Activated CD4-positive, alpha-beta T cell treated with anti-CD3 and anti-CD28 coated beads, Interleukin-2, Interleukin-4, amounts not matched to agents 100 ng/mL and 50 ng/mL, durations not matched to agents 16 hours and 8 hours (primary cell): Measurements from ENCODE around the gene KLHL26.
A peak's percentile ranks its signal among the peaks of the same experiment; 100 is the strongest.

Experiments used
- DNase-seq: peaks from one replicate; pipeline ENCODE4 v3.0.0-alpha.2; 2020; ENCODE audit warnings: low spot score

The KLHL26 gene

DNA sequence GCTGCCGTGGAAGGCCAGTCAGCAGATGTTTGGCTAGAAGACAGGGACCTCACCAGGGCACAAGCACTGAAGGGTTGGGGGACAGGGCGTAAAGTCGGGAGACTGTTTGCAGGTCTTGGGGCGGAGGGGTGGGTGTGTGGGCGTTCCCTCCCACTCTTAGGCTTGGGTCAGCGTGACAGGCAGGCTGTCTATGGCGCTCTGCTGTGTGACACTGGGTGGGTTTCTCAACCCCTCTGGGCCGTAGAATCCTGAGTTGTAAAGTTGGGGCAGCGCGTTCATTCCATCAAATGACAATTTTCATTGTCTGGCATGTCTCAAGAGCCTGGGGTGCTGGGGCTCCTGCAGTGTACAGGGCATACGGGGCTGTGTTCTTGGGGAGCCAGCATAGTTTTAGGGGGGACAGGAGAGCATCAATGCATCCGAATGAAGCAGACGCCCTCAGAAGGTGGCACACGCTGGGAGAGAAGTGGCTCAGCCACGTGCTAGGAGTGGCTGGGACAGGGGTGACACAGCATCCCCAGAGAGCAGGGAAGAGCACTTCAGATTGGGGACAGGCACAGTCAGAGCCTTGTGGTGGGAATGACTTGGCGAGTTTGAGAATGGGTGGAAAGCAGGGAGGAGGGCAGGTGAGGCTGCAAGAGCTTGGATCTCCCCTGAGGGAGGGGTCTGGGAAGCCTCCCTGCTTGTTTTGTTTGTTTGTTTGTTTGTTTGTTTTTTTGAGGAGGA, 51.1 kb downstream of the KLHL26 start:
- no peak for DNase-seq

DNA sequence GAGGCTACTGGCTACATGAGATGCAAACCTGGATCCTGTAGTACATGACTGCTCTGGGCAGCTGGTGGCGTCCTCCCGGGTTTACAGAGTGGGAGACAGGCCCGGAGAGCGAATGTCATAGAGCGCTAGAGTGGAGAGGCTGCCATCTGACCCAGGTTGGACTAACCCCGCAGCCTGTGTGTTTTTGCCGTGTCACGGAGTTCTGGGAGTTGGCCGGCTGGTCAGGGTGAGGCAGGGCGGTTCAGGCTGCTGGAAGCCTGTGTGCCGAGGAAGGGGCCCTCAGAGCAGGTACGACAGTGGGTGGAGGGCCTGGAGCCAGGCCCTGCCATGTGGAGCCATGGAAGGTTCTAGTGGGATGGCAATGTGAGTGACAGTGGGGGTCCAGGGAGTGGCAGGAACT, 59.2 kb downstream of the KLHL26 start:
- no peak for DNase-seq

DNA sequence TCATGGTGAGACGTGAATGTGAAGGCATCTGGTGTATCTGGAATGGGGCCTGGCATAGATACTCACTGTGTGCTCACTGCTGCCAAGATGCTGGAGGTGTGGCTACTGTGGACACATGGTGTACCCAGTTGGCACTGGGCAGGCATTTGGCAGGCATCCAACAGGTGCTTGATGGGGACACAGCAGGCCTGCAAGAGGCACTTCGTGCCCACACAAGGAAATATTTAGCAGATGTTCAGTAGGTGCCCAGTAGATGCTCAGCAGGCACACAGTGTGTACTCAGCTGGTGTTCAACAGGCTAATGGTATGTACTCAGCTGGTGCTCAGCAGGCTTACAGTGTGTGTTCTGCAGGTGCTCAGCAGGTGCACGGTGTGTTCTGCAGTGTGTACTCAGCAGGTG, 60.9 kb downstream of the KLHL26 start:
- DNase-seq = no peak

- DNase-seq = no peak
Observed at GRCh38 chr19:18698321-18699167, 61.7 kb downstream of the KLHL26 start.

- no peak for DNase-seq
Observed at GRCh38 chr19:18699403-18700054, 62.7 kb downstream of the KLHL26 start.

DNA sequence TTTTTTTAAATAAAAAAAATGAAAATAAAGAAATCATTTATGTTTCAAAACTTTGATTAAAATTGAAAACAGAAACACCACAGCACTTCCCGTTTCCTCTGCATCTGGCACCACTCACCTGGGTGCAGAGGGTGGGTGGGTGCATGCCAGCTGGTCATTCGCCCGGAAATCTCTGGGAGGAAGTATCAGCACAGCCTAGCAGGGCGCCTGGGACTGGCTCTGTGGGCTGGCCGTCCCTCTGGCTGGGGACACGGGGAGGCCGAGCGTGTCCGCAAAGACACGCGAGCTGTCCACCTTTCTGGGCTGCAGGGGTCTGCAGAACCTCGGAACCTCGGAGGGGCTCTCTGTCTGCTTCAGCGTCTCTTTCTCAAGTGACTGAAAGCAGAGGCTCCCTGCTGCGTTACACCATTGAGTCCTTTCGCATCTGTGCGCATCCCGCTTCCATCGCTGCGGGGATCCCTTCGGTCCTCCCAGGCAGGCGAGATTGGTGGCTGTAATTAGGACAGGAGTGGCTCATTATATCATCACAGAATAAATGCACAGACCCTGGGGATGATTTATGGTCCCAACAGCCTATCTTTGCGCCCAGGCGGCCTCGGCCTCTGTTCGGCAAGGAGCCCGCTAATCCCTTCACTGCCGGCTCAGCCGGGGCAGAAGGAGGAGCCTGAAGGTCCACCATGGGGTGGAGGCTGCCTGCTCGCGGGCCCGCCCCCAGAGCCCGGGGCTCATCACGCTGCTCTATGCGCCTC, 63.8 kb downstream of the KLHL26 start:
- peak; percentile 67 for DNase-seq

- DNase-seq = no peak
Observed at GRCh38 chr19:18701250-18701608, 64.4 kb downstream of the KLHL26 start.

DNA sequence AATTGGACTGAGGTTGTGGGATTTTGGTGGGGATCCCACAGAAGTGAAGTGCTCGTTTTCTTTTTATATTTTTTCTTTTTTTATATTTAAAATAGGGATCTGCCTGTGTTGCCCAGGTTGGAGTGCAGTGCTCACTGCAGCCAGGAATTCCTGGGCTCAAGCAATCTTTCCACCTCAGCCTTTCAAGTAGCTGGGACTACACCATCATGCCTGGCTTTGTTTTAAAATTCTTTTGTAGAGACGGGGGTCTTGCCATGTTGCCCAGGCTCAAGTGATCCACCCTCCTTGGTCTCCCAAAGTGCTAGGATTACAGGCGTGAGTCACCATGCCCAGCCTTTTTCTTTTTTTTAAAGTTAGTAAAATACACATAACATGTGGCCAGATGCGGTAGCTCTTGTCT, 67.2 kb downstream of the KLHL26 start:
- DNase-seq = no peak

GRCh38 chr19:18704971-18705370, 68.1 kb downstream of the KLHL26 start:
- no peak for DNase-seq

GRCh38 chr19:18708452-18709231, 71.8 kb downstream of the KLHL26 start:
- no peak for DNase-seq

- DNase-seq = no peak
Observed at GRCh38 chr19:18709546-18709945, 72.7 kb downstream of the KLHL26 start.

- DNase-seq = no peak
Observed at GRCh38 chr19:18710186-18710585, 73.4 kb downstream of the KLHL26 start.

GRCh38 chr19:18710996-18711751, 74.3 kb downstream of the KLHL26 start:
- no peak for DNase-seq

GRCh38 chr19:18711893-18712292, 75.1 kb downstream of the KLHL26 start:
- DNase-seq = no peak

- no peak for DNase-seq
Observed at GRCh38 chr19:18712981-18713380, 76.2 kb downstream of the KLHL26 start.

- DNase-seq = no peak
Observed at GRCh38 chr19:18713550-18714117, 76.8 kb downstream of the KLHL26 start.

DNA sequence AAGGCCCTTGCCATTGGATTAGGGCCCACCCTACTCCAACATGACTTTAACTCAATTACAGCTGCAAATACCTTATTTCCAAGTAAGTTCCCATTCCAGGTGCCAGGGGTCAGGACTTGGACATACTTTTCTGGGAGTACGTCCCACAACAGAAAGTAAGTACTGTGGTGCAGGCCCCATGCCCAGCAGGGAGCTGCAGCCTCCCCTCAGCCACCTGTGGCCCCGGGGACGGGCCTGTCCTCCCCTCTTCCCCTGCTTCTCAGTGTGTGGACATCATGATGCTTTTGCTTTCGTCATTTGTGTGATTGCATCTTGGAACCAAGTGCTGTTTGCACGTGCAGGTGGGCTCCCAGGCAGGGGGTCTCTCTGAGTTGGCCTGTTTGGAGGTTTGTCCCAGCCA, 78.6 kb downstream of the KLHL26 start:
- DNase-seq = no peak

DNA sequence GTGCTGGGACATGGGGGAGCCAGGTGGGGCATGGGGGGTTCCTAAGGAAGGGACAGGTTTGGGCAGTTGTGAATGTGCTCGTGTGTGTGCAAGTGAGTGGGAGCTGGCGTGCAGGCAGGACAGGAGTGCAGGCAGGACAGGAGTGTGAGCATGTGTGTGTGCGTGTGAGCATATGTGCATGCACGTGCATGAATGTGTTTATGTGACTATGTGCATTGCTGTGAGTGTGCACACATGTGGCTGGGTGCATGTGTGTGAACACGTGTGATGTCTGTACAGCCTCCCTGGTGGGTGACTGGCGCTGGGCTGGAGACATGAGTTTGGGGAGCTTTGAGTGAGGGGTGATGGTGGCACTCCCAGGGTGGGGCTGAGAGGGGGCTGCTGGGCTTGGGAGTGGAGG, 80.0 kb downstream of the KLHL26 start:
- DNase-seq = no peak

- DNase-seq = no peak
Observed at GRCh38 chr19:18717601-18718000, 80.8 kb downstream of the KLHL26 start.

- DNase-seq = no peak
Observed at GRCh38 chr19:18718015-18718526, 81.2 kb downstream of the KLHL26 start.
